Measurements from ENCODE around the gene CEP85. TPM values are rescaled to one million over a fixed set of nuclear protein-coding genes. Genes with fewer than 3 reads are reported as not detected.
A peak's percentile ranks its signal among the peaks of the same experiment; 100 is the strongest.

CEP85 gene
- total and polyA plus RNA-seq, 2 of the 13 experiments (the other 11 are each of a cell fraction or from before 2014, with no cell fraction given), result 16.1 to 26.7 TPM

- TF ChIP-seq ZNF513 (CRISPR knock-in tag; conservative IDR thresholded peaks at IDR 0.05), result peak; percentile 67; the same call in 1 of the 2 replicates
- TF ChIP-seq MAFK (conservative IDR thresholded peaks at IDR 0.05 in 1 of 2, IDR thresholded peaks at IDR 0.05 in 1 of 2; ENCODE audit: low read length in 2 of 2), result no peak
- 0 out of 2 replicates have a peak, but pooled peaks have one; percentile 21 for TF ChIP-seq ZNF121 (CRISPR knock-in tag; IDR thresholded peaks at IDR 0.05)
- TF ChIP-seq ZBTB44 (CRISPR knock-in tag; IDR thresholded peaks at IDR 0.05), result no peak
- TF ChIP-seq RORA (CRISPR knock-in tag; IDR thresholded peaks at IDR 0.05), result no peak
- TF ChIP-seq ESRRA (CRISPR knock-in tag; IDR thresholded peaks at IDR 0.05; ENCODE audit: low read depth), result no peak
- no peak for TF ChIP-seq ATF1 (CRISPR knock-in tag; IDR thresholded peaks at IDR 0.05)
- TF ChIP-seq ZBTB34 (CRISPR knock-in tag; IDR thresholded peaks at IDR 0.05), result peak; percentile 19; the same call in 1 of the 2 replicates
- no peak for TF ChIP-seq ZNF24 (IDR thresholded peaks at IDR 0.05)
- no peak for TF ChIP-seq JDP2 (CRISPR knock-in tag; IDR thresholded peaks at IDR 0.05; ENCODE audit: borderline replicate concordance)
- no peak for TF ChIP-seq ZNF878 (CRISPR knock-in tag; IDR thresholded peaks at IDR 0.05)
- TF ChIP-seq NR0B2 (CRISPR knock-in tag; IDR thresholded peaks at IDR 0.05), result peak; percentile 61
- 0 out of 2 replicates have a peak, but pooled peaks have one; percentile 51 for TF ChIP-seq SALL2 (CRISPR knock-in tag; IDR thresholded peaks at IDR 0.05)
- no peak for TF ChIP-seq ZBTB7A (CRISPR knock-in tag; IDR thresholded peaks at IDR 0.05)
- no peak for TF ChIP-seq TP53 (CRISPR knock-in tag; conservative IDR thresholded peaks at IDR 0.05)
- TF ChIP-seq NFAT5 (CRISPR knock-in tag; IDR thresholded peaks at IDR 0.05), result no peak; the same call in 1 of the 2 replicates
- no peak for TF ChIP-seq FOXK1 (CRISPR knock-in tag; IDR thresholded peaks at IDR 0.05; ENCODE audit: borderline replicate concordance, low read depth)
- TF ChIP-seq CREBL2 (CRISPR knock-in tag; IDR thresholded peaks at IDR 0.05; ENCODE audit: borderline replicate concordance), result no peak
These were observed 45.7 kb downstream of the CEP85 start, which contains the start of gene SH3BGRL3 (continued) for GRCh38 chr1:26279456-26280332.

All from HepG2 (cell line).